Keratinocyte (primary cell): ENCODE measurements around the gene CPSF7. TPM values are rescaled to one million over a fixed set of nuclear protein-coding genes. Genes with fewer than 3 reads are reported as not detected.

Experiments
- DNase-seq: peaks from one replicate; pipeline ENCODE4 v3.0.0-alpha.2; 2011; ENCODE audit warnings: low read depth, missing footprints, low spot score
- FAIRE-seq: peaks from 2 replicates; lab custom pipeline; 2011; peaks lifted over from hg19 to GRCh38; lab: Jason Lieb, UNC
- H2AFZ ChIP-seq: 2 replicates; pipeline ENCODE4 v1.6.0; 2012; ENCODE audit warnings: low read length, control low read depth, inconsistent platforms; ENCODE audit not compliant: control insufficient read depth
- H3K27ac ChIP-seq: 2 replicates; pipeline ENCODE4 v1.5.1; 2011; ENCODE audit warnings: low read length; ENCODE audit not compliant: control insufficient read depth, insufficient read depth
- H3K27me3 ChIP-seq: 3 replicates; pipeline ENCODE4 v1.6.0; 2011; ENCODE audit warnings: low read length; ENCODE audit not compliant: control insufficient read depth, insufficient read depth; ENCODE audit errors: extremely low read depth
- H3K36me3 ChIP-seq, 2 experiments: 2 replicates in 1 of 2; 3 replicates in 1 of 2; pipeline ENCODE4 v1.5.1; 2011; ENCODE audit warnings: low read length in 2 of 2, mild to moderate bottlenecking in 1 of 2; ENCODE audit not compliant: control insufficient read depth in 2 of 2, insufficient read depth in 2 of 2; ENCODE audit errors: extremely low read depth in 1 of 2
- H3K4me1 ChIP-seq: 3 replicates; pipeline ENCODE4 v1.5.1; 2011; ENCODE audit warnings: low read length; ENCODE audit not compliant: control insufficient read depth, insufficient read depth; ENCODE audit errors: extremely low read depth
- H3K4me2 ChIP-seq: 3 replicates; pipeline ENCODE4 v1.6.0; 2011; ENCODE audit warnings: low read depth, low read length; ENCODE audit not compliant: control insufficient read depth, insufficient read depth; ENCODE audit errors: extremely low read depth
- H3K4me3 ChIP-seq, 3 experiments: fragments of 200-600 bp in 1 of 3; sonication (generic) in 1 of 3; 2 replicates in 2 of 3; 3 replicates in 1 of 3; pipeline ENCODE4 v1.5.1; 2011 to 2016; ENCODE audit warnings: low read length in 3 of 3, mild to moderate bottlenecking in 3 of 3, control low read depth in 2 of 3, inconsistent platforms in 1 of 3, low read depth in 1 of 3, mixed read lengths in 1 of 3, mixed run types in 1 of 3, moderate library complexity in 1 of 3; ENCODE audit not compliant: control insufficient read depth in 2 of 3, insufficient read depth in 2 of 3; ENCODE audit errors: extremely low read depth in 1 of 3
- H3K79me2 ChIP-seq: 2 replicates; pipeline ENCODE4 v1.6.0; 2012; ENCODE audit warnings: low read length; ENCODE audit not compliant: control insufficient read depth, insufficient read depth
- H3K9ac ChIP-seq: 3 replicates; pipeline ENCODE4 v1.6.0; 2011; ENCODE audit warnings: low read length; ENCODE audit not compliant: control insufficient read depth, insufficient read depth; ENCODE audit errors: extremely low read depth
- H3K9me1 ChIP-seq: 3 replicates; pipeline ENCODE4 v1.6.0; 2011; ENCODE audit warnings: low read length; ENCODE audit not compliant: control insufficient read depth, insufficient read depth; ENCODE audit errors: extremely low read depth
- H3K9me3 ChIP-seq: 2 replicates; pipeline ENCODE4 v1.5.1; 2012; ENCODE audit warnings: low read depth, low read length; ENCODE audit not compliant: control insufficient read depth
- H4K20me1 ChIP-seq: 3 replicates; pipeline ENCODE4 v1.6.0; 2011; ENCODE audit warnings: low read length; ENCODE audit not compliant: control insufficient read depth, insufficient read depth; ENCODE audit errors: extremely low read depth
- EZH2 ChIP-seq: IDR thresholded peaks from one replicate; pipeline ENCODE4 v1.6.1; 2012; ENCODE audit warnings: inconsistent platforms, mild to moderate bottlenecking, low read length, moderate library complexity
- dilution Hi-C: fragments of 300-500 bp; cut with MboI; formaldehyde crosslinking; loops from one replicate; pipeline ENCODE4 v1.7.0; 2020; ENCODE audit warnings: low sequenced_read_pairs; ENCODE audit not compliant: extremely low pct_ligation_motif_present
- polyA plus RNA-seq, 5 experiments: library from polyadenylated mRNA; depleted of rRNA in 3 of 5; stranded (reverse) in 3 of 5; stranded (forward) in 1 of 5; unstranded in 1 of 5; fragments of >200 nt; gene quantifications; 1 replicate in 1 of 5; 2 replicates in 3 of 5; 3 replicates in 1 of 5; pipeline versions ENCODE4 v1.2.1 to v1.2.3, GENCODE V29; 2011 to 2012; ENCODE audit warnings: missing spikeins in 2 of 5, low read depth in 1 of 5, low replicate concordance in 1 of 5
- TF ChIP-seq, protein P1 (sequence below), 3 experiments: IDR thresholded peaks in 1 of 3; conservative IDR thresholded peaks in 1 of 3; optimal IDR thresholded peaks in 1 of 3; 2 replicates in 2 of 3; 3 replicates in 1 of 3; pipeline versions ENCODE3 to v1.5.1; 2011; ENCODE audit warnings: low read length in 3 of 3, mild to moderate bottlenecking in 3 of 3, moderate library complexity in 2 of 3, control low read depth in 1 of 3, inconsistent platforms in 1 of 3; ENCODE audit not compliant: insufficient read depth in 2 of 3; ENCODE audit errors: extremely low read depth in 1 of 3

Gene CPSF7
- polyA plus RNA-seq, 1 donor (not counting 4 experiments of a cell fraction or from before 2014, with no cell fraction given): 34.5 TPM

DNA sequence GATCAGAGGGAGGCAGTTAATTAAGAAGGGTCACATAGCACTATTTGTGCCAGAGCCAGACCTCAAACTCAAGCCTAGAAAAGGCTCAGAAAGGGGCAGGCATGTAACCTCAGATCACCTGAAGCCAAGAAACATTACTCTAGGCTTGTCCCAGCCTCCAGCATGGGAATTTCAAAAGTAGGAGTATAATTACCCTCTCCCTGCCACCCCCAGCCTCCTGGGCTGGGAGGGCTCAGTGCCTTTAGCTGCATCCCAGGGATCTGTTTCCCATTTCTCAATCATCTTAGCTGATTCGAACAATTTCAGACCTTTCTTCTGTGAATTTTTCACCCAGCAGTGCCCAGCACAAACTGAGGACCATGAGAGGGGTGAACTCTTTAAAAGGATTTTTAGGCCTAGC lies 45.7 kb upstream of the CPSF7 start:
- TF ChIP-seq EZH2: no peak
- TF ChIP-seq, protein P1, sequence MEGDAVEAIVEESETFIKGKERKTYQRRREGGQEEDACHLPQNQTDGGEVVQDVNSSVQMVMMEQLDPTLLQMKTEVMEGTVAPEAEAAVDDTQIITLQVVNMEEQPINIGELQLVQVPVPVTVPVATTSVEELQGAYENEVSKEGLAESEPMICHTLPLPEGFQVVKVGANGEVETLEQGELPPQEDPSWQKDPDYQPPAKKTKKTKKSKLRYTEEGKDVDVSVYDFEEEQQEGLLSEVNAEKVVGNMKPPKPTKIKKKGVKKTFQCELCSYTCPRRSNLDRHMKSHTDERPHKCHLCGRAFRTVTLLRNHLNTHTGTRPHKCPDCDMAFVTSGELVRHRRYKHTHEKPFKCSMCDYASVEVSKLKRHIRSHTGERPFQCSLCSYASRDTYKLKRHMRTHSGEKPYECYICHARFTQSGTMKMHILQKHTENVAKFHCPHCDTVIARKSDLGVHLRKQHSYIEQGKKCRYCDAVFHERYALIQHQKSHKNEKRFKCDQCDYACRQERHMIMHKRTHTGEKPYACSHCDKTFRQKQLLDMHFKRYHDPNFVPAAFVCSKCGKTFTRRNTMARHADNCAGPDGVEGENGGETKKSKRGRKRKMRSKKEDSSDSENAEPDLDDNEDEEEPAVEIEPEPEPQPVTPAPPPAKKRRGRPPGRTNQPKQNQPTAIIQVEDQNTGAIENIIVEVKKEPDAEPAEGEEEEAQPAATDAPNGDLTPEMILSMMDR (optimal IDR thresholded peaks at IDR 0.05 in 1 of 3, IDR thresholded peaks at IDR 0.05 in 1 of 3, conservative IDR thresholded peaks at IDR 0.05 in 1 of 3; ENCODE audit: extremely low read depth in 1 of 3, insufficient read depth in 2 of 3, low read length in 3 of 3): no peak
- H2AFZ ChIP-seq: no peak overlapping the region
- H3K9me1 ChIP-seq: no peaks in the 10 kb centered on the region
- H3K27ac ChIP-seq: no peak overlapping the region
- H3K9me3 ChIP-seq: no peaks in the 10 kb centered on the region
- no peak for DNase-seq
- FAIRE-seq: no peak
- peaks cover 5% of the 10 kb centered on the region for H3K27me3 ChIP-seq
- no peak overlapping the region for H3K9ac ChIP-seq
- dilution Hi-C loops: no loop called here
- no peak overlapping the region for H3K4me2 ChIP-seq
- H3K4me1 ChIP-seq: peaks cover 10% of the 10 kb centered on the region
- no peaks in the 10 kb centered on the region for H4K20me1 ChIP-seq
- H3K36me3 ChIP-seq: no peaks in the 10 kb centered on the region
- H3K4me3 ChIP-seq: no peak overlapping the region
- no peaks in the 10 kb centered on the region for H3K79me2 ChIP-seq

DNA sequence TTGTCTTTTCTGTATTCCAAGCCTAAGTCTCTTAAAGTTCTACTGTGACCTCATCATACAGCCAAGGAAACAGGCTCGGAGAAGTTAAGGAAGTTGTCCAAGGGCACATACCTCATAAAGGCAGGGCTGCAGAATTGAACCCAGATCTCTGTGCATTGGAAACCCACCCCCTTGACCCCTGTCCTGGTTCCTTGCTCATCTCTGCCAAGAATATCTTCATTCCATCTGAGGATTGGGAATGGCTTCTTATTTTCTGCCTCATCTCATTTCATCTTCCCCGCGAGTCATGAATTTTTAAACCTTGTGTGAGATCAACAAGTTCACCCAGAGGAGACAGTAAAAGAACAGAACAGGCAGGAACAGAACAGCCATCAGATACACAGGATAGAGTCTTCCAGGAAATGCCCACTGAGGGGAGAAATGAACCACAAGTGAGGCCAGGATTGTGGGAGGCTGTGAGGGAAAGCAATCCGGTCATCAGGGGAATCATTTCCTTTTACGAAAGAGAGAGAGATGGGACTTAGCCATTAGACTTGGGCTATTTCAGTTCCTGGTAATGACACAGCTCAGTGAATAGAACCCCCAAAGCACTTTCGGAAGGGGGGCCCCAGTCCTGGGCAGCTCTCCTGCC lies 44.4 kb upstream of the CPSF7 start:
- dilution Hi-C loops: no loop called here
- DNase-seq (no peak), FAIRE-seq (no peak)
- Histone ChIP-seq H3K9me3 (no peaks in the 10 kb centered on the region), H2AFZ (no peak overlapping the region), H3K4me2 (no peak overlapping the region), H3K9ac (no peak overlapping the region), H3K4me3 (no peak overlapping the region), H4K20me1 (no peaks in the 10 kb centered on the region), H3K27me3 (peaks cover 5% of the 10 kb centered on the region), H3K4me1 (peaks cover 10% of the 10 kb centered on the region), H3K36me3 (no peaks in the 10 kb centered on the region), H3K9me1 (no peaks in the 10 kb centered on the region), H3K79me2 (no peaks in the 10 kb centered on the region), H3K27ac (no peak overlapping the region)
- TF ChIP-seq, protein P1 (optimal IDR thresholded peaks at IDR 0.05 in 1 of 3, IDR thresholded peaks at IDR 0.05 in 1 of 3, conservative IDR thresholded peaks at IDR 0.05 in 1 of 3; ENCODE audit: extremely low read depth in 1 of 3, insufficient read depth in 2 of 3, low read length in 3 of 3): no peak
- no peak for TF ChIP-seq EZH2
